Superior temporal gyrus (tissue), 1 donor: ENCODE measurements around the gene FAM193B.

Experiments used
- DNase-seq: peaks from one replicate; pipeline ENCODE4 v3.0.0-alpha.2; 2016; ENCODE audit errors: extremely low spot score

The FAM193B gene

DNA sequence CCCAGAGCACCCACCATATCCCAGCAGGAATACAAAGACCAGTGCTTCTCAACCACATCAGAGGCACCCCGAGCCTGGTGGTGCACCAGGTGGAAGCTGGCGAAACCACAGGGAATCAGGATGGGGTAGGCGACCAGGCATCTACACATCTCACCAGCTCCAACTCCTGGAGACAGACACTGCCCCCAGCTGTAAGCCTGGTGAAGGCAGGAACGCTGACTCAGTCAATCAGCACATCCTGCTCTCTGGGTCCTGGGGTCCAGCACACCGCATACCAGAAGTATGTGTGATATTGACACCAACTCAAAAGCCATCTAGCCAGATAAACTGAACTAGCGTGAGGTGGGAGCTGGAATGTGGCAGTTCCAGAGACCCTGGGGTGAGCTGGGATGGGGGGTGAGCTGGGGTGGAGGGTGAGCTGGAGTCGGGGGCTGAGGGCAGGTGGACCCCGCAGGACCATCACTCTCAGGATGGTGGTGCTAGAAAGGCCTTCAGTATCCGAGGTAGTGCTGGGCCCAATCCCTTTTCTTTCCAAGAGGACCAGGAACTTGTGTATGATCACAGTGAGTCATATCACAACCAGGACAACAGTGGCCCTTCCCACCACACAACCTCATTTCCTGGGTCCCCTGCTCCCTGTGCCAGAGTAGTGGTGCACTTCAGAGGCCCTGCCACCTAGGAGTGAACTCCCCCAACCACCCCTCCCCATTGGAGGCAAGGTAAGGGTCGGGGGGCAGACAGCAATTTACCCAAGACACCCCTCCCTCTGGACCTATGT, 83.4 kb downstream of the FAM193B start:
- DNase-seq = no peak
